DMS 273 treated with DMSO at 0.1 percent for 48 hours (cell line): ENCODE measurements around the gene SH3D19.
"Not testable (repeated sequence)": the region's sequence is repeated elsewhere in the genome, so short reads cannot be mapped to it uniquely, and the experiment has no call there.

ENCODE experiments used
- DNase-seq: peaks from one replicate; lab custom pipeline; 2025; lab: John Stamatoyannopoulos, UW

SH3D19 gene

GRCh38 chr4:151098979-151099228, 226.5 kb downstream of the SH3D19 start:
- no peak for DNase-seq

GRCh38 chr4:151097759-151098158, 227.6 kb downstream of the SH3D19 start:
- DNase-seq: no peak

GRCh38 chr4:151095142-151095541, 230.3 kb downstream of the SH3D19 start:
- DNase-seq: no peak

GRCh38 chr4:151094290-151094751, 231.1 kb downstream of the SH3D19 start:
- DNase-seq: no peak

GRCh38 chr4:151093203-151093602, 232.2 kb downstream of the SH3D19 start:
- DNase-seq: no peak

GRCh38 chr4:151092488-151092887, 232.9 kb downstream of the SH3D19 start:
- no peak for DNase-seq

- DNase-seq: no peak
Measured at GRCh38 chr4:151091047-151091446, 234.4 kb downstream of the SH3D19 start.

- DNase-seq: no peak
Measured at GRCh38 chr4:151087467-151087866, 237.9 kb downstream of the SH3D19 start.

- not testable (repeated sequence) for DNase-seq
Measured at GRCh38 chr4:151077978-151078377, 247.4 kb downstream of the SH3D19 start.

- DNase-seq: no peak
Measured at GRCh38 chr4:151074416-151074916, 250.9 kb downstream of the SH3D19 start.
